Stimulated activated memory B cell treated with anti-CD40 and anti-IgM and Interleukin-4, amounts not matched to agents 10 μg/mL and 1 μg/mL and 100 μg/mL, for 72 hours (primary cell): ENCODE results near the gene RTF1.

ENCODE experiments used
- ATAC-seq: fragments of 150-1000 bp; cut with Tn5 transposase; 2 replicates; pipeline ENCODE4 v1.10.0; 2021
- H3K27ac Mint-ChIP-seq: one replicate; pipeline ENCODE4 v1.8.0; 2022; ENCODE audit warnings: mild to moderate bottlenecking, mixed read lengths
- H3K27me3 Mint-ChIP-seq: one replicate; pipeline ENCODE4 v1.8.0; 2022; ENCODE audit warnings: mixed read lengths
- H3K36me3 Mint-ChIP-seq: one replicate; pipeline ENCODE4 v1.8.0; 2022; ENCODE audit warnings: mixed read lengths
- H3K4me1 Mint-ChIP-seq: one replicate; pipeline ENCODE4 v1.8.0; 2022; ENCODE audit warnings: mixed read lengths
- H3K4me3 Mint-ChIP-seq: one replicate; pipeline ENCODE4 v1.8.0; 2022; ENCODE audit warnings: mild to moderate bottlenecking, moderate library complexity, mixed read lengths
- H3K9me3 Mint-ChIP-seq: one replicate; pipeline ENCODE4 v1.8.0; 2022; ENCODE audit warnings: mixed read lengths

Gene RTF1

GRCh38 chr15:41503669-41504010 lies 86.7 kb downstream of the RTF1 start:
- Mint-ChIP-seq H3K9me3 (no peaks in the 10 kb centered on the region), H3K4me3 (no peak overlapping the region), H3K27ac (no peak overlapping the region), H3K4me1 (peaks cover 36% of the 10 kb centered on the region), H3K27me3 (peaks cover 44% of the 10 kb centered on the region), H3K36me3 (no peaks in the 10 kb centered on the region)
- ATAC-seq, result no peak

GRCh38 chr15:41504751-41505492 lies 88.0 kb downstream of the RTF1 start:
- no peak overlapping the region for H3K4me3 Mint-ChIP-seq
- H3K4me1 Mint-ChIP-seq, result peaks cover 29% of the 10 kb centered on the region
- no peaks in the 10 kb centered on the region for H3K9me3 Mint-ChIP-seq
- peaks cover 35% of the 10 kb centered on the region for H3K27me3 Mint-ChIP-seq
- no peaks in the 10 kb centered on the region for H3K36me3 Mint-ChIP-seq
- ATAC-seq, result no peak
- no peak overlapping the region for H3K27ac Mint-ChIP-seq

GRCh38 chr15:41505776-41506175 lies 88.9 kb downstream of the RTF1 start:
- Mint-ChIP-seq H3K27me3 (peaks cover 31% of the 10 kb centered on the region), H3K27ac (no peak overlapping the region)

GRCh38 chr15:41506796-41507341 lies 90.0 kb downstream of the RTF1 start:
- H3K27me3 Mint-ChIP-seq, result peaks cover 22% of the 10 kb centered on the region
- peaks cover 19% of the 10 kb centered on the region for H3K4me1 Mint-ChIP-seq
- H3K36me3 Mint-ChIP-seq, result no peaks in the 10 kb centered on the region
- H3K4me3 Mint-ChIP-seq, result no peak overlapping the region
- H3K9me3 Mint-ChIP-seq, result no peaks in the 10 kb centered on the region
- no peak for ATAC-seq
- H3K27ac Mint-ChIP-seq, result no peak overlapping the region

More at GRCh38 chr15:41505776-41506175, 88.9 kb downstream of the RTF1 start:
- Mint-ChIP-seq H3K9me3 (no peaks in the 10 kb centered on the region), H3K4me1 (peaks cover 29% of the 10 kb centered on the region), H3K36me3 (no peaks in the 10 kb centered on the region), H3K4me3 (no peak overlapping the region)
- ATAC-seq, result no peak

- Mint-ChIP-seq H3K27ac (no peak overlapping the region), H3K4me1 (peaks cover 19% of the 10 kb centered on the region), H3K4me3 (no peak overlapping the region), H3K9me3 (no peaks in the 10 kb centered on the region), H3K36me3 (no peaks in the 10 kb centered on the region), H3K27me3 (peaks cover 21% of the 10 kb centered on the region)
- no peak for ATAC-seq
Measured at GRCh38 chr15:41507820-41508290, 91.0 kb downstream of the RTF1 start.

- Mint-ChIP-seq H3K4me3 (no peak overlapping the region), H3K4me1 (peaks cover 27% of the 10 kb centered on the region), H3K36me3 (no peaks in the 10 kb centered on the region), H3K27me3 (peaks cover 21% of the 10 kb centered on the region), H3K9me3 (no peaks in the 10 kb centered on the region), H3K27ac (no peak overlapping the region)
- no peak for ATAC-seq
Measured at GRCh38 chr15:41510728-41511127, 93.8 kb downstream of the RTF1 start.

- ATAC-seq, result no peak
- H3K9me3 Mint-ChIP-seq, result no peaks in the 10 kb centered on the region
- H3K27me3 Mint-ChIP-seq, result peaks cover 21% of the 10 kb centered on the region
- peaks cover 27% of the 10 kb centered on the region for H3K4me1 Mint-ChIP-seq
- no peak overlapping the region for H3K27ac Mint-ChIP-seq
- H3K4me3 Mint-ChIP-seq, result no peak overlapping the region
- peaks cover 5% of the 10 kb centered on the region for H3K36me3 Mint-ChIP-seq
Measured at GRCh38 chr15:41511331-41511898, 94.5 kb downstream of the RTF1 start.

- Mint-ChIP-seq H3K4me1 (peaks cover 27% of the 10 kb centered on the region), H3K27ac (no peak overlapping the region), H3K27me3 (peaks cover 21% of the 10 kb centered on the region), H3K36me3 (peaks cover 10% of the 10 kb centered on the region), H3K4me3 (peak overlapping the region; percentile 80), H3K9me3 (no peaks in the 10 kb centered on the region)
- ATAC-seq, result no peak
Measured at GRCh38 chr15:41511899-41512369, 95.0 kb downstream of the RTF1 start.

- Mint-ChIP-seq H3K4me1 (peaks cover 27% of the 10 kb centered on the region), H3K27me3 (peaks cover 21% of the 10 kb centered on the region), H3K9me3 (no peaks in the 10 kb centered on the region), H3K4me3 (peak overlapping the region; percentile 80), H3K27ac (peak overlapping the region; percentile 53), H3K36me3 (peaks cover 16% of the 10 kb centered on the region)
- ATAC-seq, result no peak
Measured at GRCh38 chr15:41512512-41512939, 95.6 kb downstream of the RTF1 start.

GRCh38 chr15:41512940-41513505 lies 96.1 kb downstream of the RTF1 start:
- peaks cover 27% of the 10 kb centered on the region for H3K4me1 Mint-ChIP-seq
- H3K27ac Mint-ChIP-seq, result peak overlapping the region; percentile 53
- H3K9me3 Mint-ChIP-seq, result no peaks in the 10 kb centered on the region
- H3K27me3 Mint-ChIP-seq, result peaks cover 21% of the 10 kb centered on the region
- ATAC-seq, result peak; percentile 60
- peak overlapping the region; percentile 80 for H3K4me3 Mint-ChIP-seq
- peaks cover 20% of the 10 kb centered on the region for H3K36me3 Mint-ChIP-seq

GRCh38 chr15:41513506-41514227 lies 96.8 kb downstream of the RTF1 start, which contains the start of gene LTK:
Gene LTK (minus strand): TSS chr15:41513827. CDS start chr15:41513709, 118 bp downstream.
- Mint-ChIP-seq H3K36me3 (peaks cover 22% of the 10 kb centered on the region), H3K27ac (peak within 1 kb of the TSS; percentile 53), H3K27me3 (peaks cover 21% of the 10 kb centered on the region), H3K4me3 (peak within 1 kb of the TSS; percentile 80), H3K9me3 (no peaks in the 10 kb centered on the region), H3K4me1 (peaks cover 27% of the 10 kb centered on the region)
- peak; percentile 53 for ATAC-seq

- H3K27me3 Mint-ChIP-seq, result peaks cover 9% of the 10 kb centered on the region
- H3K9me3 Mint-ChIP-seq, result no peaks in the 10 kb centered on the region
- ATAC-seq, result no peak
- H3K4me3 Mint-ChIP-seq, result no peak overlapping the region
- peaks cover 42% of the 10 kb centered on the region for H3K36me3 Mint-ChIP-seq
- H3K4me1 Mint-ChIP-seq, result peaks cover 15% of the 10 kb centered on the region
- H3K27ac Mint-ChIP-seq, result no peak overlapping the region
Measured at GRCh38 chr15:41517895-41518449, 101.1 kb downstream of the RTF1 start.

- Mint-ChIP-seq H3K4me1 (no peaks in the 10 kb centered on the region), H3K9me3 (no peaks in the 10 kb centered on the region), H3K27ac (no peak overlapping the region), H3K36me3 (peaks cover 53% of the 10 kb centered on the region), H3K27me3 (no peaks in the 10 kb centered on the region), H3K4me3 (no peak overlapping the region)
- no peak for ATAC-seq
Measured at GRCh38 chr15:41520636-41521035, 103.7 kb downstream of the RTF1 start.

GRCh38 chr15:41521614-41522013 lies 104.7 kb downstream of the RTF1 start:
- Mint-ChIP-seq H3K4me3 (no peak overlapping the region), H3K36me3 (peaks cover 53% of the 10 kb centered on the region), H3K9me3 (no peaks in the 10 kb centered on the region), H3K4me1 (no peaks in the 10 kb centered on the region), H3K27ac (no peak overlapping the region), H3K27me3 (no peaks in the 10 kb centered on the region)
- no peak for ATAC-seq

- ATAC-seq, result no peak
- no peak overlapping the region for H3K27ac Mint-ChIP-seq
Measured at GRCh38 chr15:41523097-41523496, 106.2 kb downstream of the RTF1 start.

More at GRCh38 chr15:41523097-41523496, 106.2 kb downstream of the RTF1 start:
- Mint-ChIP-seq H3K36me3 (peaks cover 53% of the 10 kb centered on the region), H3K4me3 (no peak overlapping the region), H3K9me3 (no peaks in the 10 kb centered on the region), H3K4me1 (no peaks in the 10 kb centered on the region), H3K27me3 (no peaks in the 10 kb centered on the region)
